ENCODE measurements around the gene NEAT1.

NEAT1 gene

DNA sequence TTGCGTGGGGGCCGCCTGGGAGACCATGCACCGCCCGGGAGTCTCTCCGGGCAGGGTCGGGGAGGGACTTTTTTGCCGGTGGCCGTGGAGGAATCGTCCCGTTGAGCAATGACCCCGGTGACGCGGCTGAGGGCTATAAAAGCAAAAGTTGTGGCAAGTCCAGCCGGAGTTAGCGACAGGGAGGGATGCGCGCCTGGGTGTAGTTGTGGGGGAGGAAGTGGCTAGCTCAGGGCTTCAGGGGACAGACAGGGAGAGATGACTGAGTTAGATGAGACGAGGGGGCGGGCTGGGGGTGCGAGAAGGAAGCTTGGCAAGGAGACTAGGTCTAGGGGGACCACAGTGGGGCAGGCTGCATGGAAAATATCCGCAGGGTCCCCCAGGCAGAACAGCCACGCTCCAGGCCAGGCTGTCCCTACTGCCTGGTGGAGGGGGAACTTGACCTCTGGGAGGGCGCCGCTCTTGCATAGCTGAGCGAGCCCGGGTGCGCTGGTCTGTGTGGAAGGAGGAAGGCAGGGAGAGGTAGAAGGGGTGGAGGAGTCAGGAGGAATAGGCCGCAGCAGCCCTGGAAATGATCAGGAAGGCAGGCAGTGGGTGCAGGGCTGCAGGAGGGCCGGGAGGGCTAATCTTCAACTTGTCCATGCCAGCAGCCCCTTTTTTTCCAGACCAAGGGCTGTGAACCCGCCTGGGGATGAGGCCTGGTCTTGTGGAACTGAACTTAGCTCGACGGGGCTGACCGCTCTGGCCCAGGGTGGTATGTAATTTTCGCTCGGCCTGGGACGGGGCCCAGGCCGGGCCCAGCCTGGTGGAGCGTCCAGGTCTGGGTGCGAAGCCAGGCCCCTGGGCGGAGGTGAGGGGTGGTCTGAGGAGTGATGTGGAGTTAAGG, at the start of gene NEAT1:
TSS of gene NEAT1 (plus strand) at position 166 of the 883 bp plus-strand sequence.
- TF ChIP-seq, protein P1, sequence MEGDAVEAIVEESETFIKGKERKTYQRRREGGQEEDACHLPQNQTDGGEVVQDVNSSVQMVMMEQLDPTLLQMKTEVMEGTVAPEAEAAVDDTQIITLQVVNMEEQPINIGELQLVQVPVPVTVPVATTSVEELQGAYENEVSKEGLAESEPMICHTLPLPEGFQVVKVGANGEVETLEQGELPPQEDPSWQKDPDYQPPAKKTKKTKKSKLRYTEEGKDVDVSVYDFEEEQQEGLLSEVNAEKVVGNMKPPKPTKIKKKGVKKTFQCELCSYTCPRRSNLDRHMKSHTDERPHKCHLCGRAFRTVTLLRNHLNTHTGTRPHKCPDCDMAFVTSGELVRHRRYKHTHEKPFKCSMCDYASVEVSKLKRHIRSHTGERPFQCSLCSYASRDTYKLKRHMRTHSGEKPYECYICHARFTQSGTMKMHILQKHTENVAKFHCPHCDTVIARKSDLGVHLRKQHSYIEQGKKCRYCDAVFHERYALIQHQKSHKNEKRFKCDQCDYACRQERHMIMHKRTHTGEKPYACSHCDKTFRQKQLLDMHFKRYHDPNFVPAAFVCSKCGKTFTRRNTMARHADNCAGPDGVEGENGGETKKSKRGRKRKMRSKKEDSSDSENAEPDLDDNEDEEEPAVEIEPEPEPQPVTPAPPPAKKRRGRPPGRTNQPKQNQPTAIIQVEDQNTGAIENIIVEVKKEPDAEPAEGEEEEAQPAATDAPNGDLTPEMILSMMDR (IDR thresholded peaks at IDR 0.05; ENCODE audit: low read depth, low read length) = no peak; the same call in 1 of the 2 replicates
- no peak for TF ChIP-seq EZH2phosphoT487 (IDR thresholded peaks at IDR 0.05; ENCODE audit: low read depth)
- Histone ChIP-seq H3K4me3 (ENCODE audit: low read length) (peak within 1 kb of the TSS; percentile 82), H3K4me2 (ENCODE audit: low read length) (peak within 1 kb of the TSS; percentile 92), H3K27ac (ENCODE audit: low read length) (peak within 1 kb of the TSS; percentile 97), H3K4me1 (ENCODE audit: low read length) (peaks cover 55% of the 10 kb centered on the region), H3K79me2 (ENCODE audit: low read length) (peaks cover 88% of the 10 kb centered on the region), H3K36me3 (replicated peaks; ENCODE audit: low read depth, low read length) (peaks cover 47% of the 10 kb centered on the region), H3K27me3 (ENCODE audit: low read depth, low read length) (no peaks in the 10 kb centered on the region), H3K9ac (ENCODE audit: low read length) (peak within 1 kb of the TSS; percentile 96), H4K20me1 (ENCODE audit: insufficient read depth, low read length) (peaks cover 47% of the 10 kb centered on the region), H3K9me3 (ENCODE audit: insufficient read depth, low read length) (no peaks in the 10 kb centered on the region), H2AFZ (ENCODE audit: low read depth, low read length) (peak within 1 kb of the TSS; percentile 24; the same call in 1 of the 2 replicates)

DNA sequence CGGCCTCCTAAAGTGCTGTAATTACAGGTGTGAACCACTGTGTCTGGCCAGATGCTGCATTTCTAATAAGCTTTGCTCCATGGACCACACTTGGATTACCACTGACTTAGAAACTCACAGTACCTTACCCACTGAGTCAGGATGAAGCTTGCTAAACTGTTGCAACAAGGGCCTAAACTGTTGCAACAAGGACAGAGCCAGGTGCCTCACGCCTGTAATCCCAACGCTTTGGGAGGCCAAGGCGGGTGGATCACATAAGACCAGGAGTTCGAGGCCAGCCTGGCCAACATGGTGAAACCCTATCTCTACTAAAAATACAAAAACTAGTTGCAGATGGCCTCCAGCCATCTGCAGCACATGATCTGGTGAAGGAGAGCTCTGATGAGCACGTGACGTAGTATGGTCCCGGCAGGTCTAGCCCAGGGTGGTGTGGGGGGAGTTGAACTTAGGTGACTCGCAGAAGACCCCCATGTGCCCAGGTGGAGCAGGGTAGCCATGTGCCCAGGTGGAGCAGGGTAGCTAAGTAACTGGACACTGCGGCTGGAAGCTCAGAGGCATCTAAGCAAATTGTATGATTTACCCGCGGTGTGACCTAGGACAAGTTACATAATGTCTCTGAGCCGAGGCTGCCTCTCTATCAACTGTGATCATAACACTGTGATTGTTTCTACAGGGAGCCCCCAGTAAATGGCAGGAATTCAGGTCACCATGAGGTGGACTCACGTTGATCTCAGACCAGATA, 48.6 kb upstream of the NEAT1 start:
- Histone ChIP-seq H2AFZ (ENCODE audit: low read depth, low read length) (no peak overlapping the region), H3K4me3 (ENCODE audit: low read length) (no peak overlapping the region), H4K20me1 (ENCODE audit: insufficient read depth, low read length) (no peaks in the 10 kb centered on the region), H3K9ac (ENCODE audit: low read length) (no peak overlapping the region), H3K27ac (ENCODE audit: low read length) (no peak overlapping the region), H3K9me3 (ENCODE audit: insufficient read depth, low read length) (no peaks in the 10 kb centered on the region), H3K27me3 (ENCODE audit: low read depth, low read length) (0 out of 2 replicates have a peak, but pooled peaks cover 3% of the 10 kb centered on the region), H3K79me2 (ENCODE audit: low read length) (no peaks in the 10 kb centered on the region), H3K36me3 (replicated peaks; ENCODE audit: low read depth, low read length) (no peaks in the 10 kb centered on the region), H3K4me1 (ENCODE audit: low read length) (peaks cover 20% of the 10 kb centered on the region), H3K4me2 (ENCODE audit: low read length) (no peak overlapping the region)
- TF ChIP-seq, protein P1 (IDR thresholded peaks at IDR 0.05; ENCODE audit: low read depth, low read length) = no peak
- TF ChIP-seq EZH2phosphoT487 (IDR thresholded peaks at IDR 0.05; ENCODE audit: low read depth) = no peak

DNA sequence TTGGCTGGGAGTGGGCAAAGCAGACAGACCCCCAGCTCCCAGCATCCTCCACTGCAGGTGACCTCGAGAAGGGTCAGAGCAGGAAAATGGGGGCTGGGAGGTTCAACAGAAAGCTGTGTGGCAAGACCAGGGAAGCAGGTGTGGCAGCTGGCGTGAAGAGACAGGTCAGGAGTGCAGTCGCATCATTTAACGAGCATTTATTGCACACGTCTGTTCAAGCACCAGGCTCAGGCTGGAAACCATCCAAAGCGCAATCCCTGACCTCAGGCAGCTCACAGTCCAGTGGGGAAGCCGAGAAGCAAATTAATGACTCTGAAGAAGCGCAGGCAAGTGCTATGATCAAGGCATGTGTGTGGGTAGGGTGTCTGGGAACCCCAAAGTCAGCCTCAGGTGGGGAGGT, 47.6 kb upstream of the NEAT1 start:
- H3K27me3 ChIP-seq (ENCODE audit: low read depth, low read length) = 0 out of 2 replicates have a peak, but pooled peaks cover 3% of the 10 kb centered on the region
- no peaks in the 10 kb centered on the region for H3K9me3 ChIP-seq (ENCODE audit: insufficient read depth, low read length)
- H3K36me3 ChIP-seq (replicated peaks; ENCODE audit: low read depth, low read length) = no peaks in the 10 kb centered on the region
- TF ChIP-seq, protein P1 (IDR thresholded peaks at IDR 0.05; ENCODE audit: low read depth, low read length) = no peak
- no peak for TF ChIP-seq EZH2phosphoT487 (IDR thresholded peaks at IDR 0.05; ENCODE audit: low read depth)
- peaks cover 20% of the 10 kb centered on the region for H3K4me1 ChIP-seq (ENCODE audit: low read length)
- H3K4me2 ChIP-seq (ENCODE audit: low read length) = no peak overlapping the region
- no peaks in the 10 kb centered on the region for H3K79me2 ChIP-seq (ENCODE audit: low read length)
- no peaks in the 10 kb centered on the region for H4K20me1 ChIP-seq (ENCODE audit: insufficient read depth, low read length)
- H3K9ac ChIP-seq (ENCODE audit: low read length) = no peak overlapping the region
- no peak overlapping the region for H3K27ac ChIP-seq (ENCODE audit: low read length)
- H2AFZ ChIP-seq (ENCODE audit: low read depth, low read length) = no peak overlapping the region
- H3K4me3 ChIP-seq (ENCODE audit: low read length) = no peak overlapping the region
